Inferior parietal cortex (tissue), 1 donor: ENCODE measurements around the gene AURKAIP1.
"Not testable (repeated sequence)": the region's sequence is repeated elsewhere in the genome, so short reads cannot be mapped to it uniquely, and the experiment has no call there.

Experiments
- DNase-seq: peaks from one replicate; pipeline ENCODE4 v3.0.0-alpha.2; 2016; ENCODE audit errors: extremely low spot score

AURKAIP1 gene

GRCh38 chr1:1387098-1388077 is 12.4 kb upstream of the AURKAIP1 start:
- DNase-seq = no peak

GRCh38 chr1:1385931-1386330 is 10.9 kb upstream of the AURKAIP1 start:
- no peak for DNase-seq

GRCh38 chr1:1385339-1385738 is 10.3 kb upstream of the AURKAIP1 start:
- not testable (repeated sequence) for DNase-seq

- DNase-seq = no peak
These were observed 6.3 kb upstream of the AURKAIP1 start for GRCh38 chr1:1381294-1381693.

- no peak for DNase-seq
These were observed 5.9 kb upstream of the AURKAIP1 start for GRCh38 chr1:1380860-1381259.

- DNase-seq = no peak
These were observed 2.7 kb upstream of the AURKAIP1 start for GRCh38 chr1:1377540-1378205.

- no peak for DNase-seq
These were observed 1.7 kb upstream of the AURKAIP1 start for GRCh38 chr1:1376551-1377226.

GRCh38 chr1:1374589-1374928 is 448 bp downstream of the AURKAIP1 start:
- DNase-seq = no peak

- no peak for DNase-seq
These were observed 1.0 kb downstream of the AURKAIP1 start for GRCh38 chr1:1373815-1374588.

- no peak for DNase-seq
These were observed 1.8 kb downstream of the AURKAIP1 start for GRCh38 chr1:1373051-1373814.

GRCh38 chr1:1371746-1372711 is 3.0 kb downstream of the AURKAIP1 start:
- peak; percentile 41 for DNase-seq

GRCh38 chr1:1371364-1371745 is 3.7 kb downstream of the AURKAIP1 start:
- no peak for DNase-seq

- no peak for DNase-seq
These were observed 4.2 kb downstream of the AURKAIP1 start for GRCh38 chr1:1370771-1371300.

- not testable (repeated sequence) for DNase-seq
These were observed 4.9 kb downstream of the AURKAIP1 start for GRCh38 chr1:1370094-1370493.

GRCh38 chr1:1367315-1367714 is 7.7 kb downstream of the AURKAIP1 start:
- no peak for DNase-seq

- DNase-seq = no peak
These were observed 8.3 kb downstream of the AURKAIP1 start for GRCh38 chr1:1366699-1367066.

GRCh38 chr1:1365875-1366698 is 8.9 kb downstream of the AURKAIP1 start:
- no peak for DNase-seq

- no peak for DNase-seq
These were observed 10.7 kb downstream of the AURKAIP1 start for GRCh38 chr1:1364266-1364665.

GRCh38 chr1:1361982-1362423 is 13.0 kb downstream of the AURKAIP1 start:
- DNase-seq = no peak
